AG04450 (cell line): ENCODE measurements around the gene GABPA. TPM values are rescaled to one million over a fixed set of nuclear protein-coding genes. Genes with fewer than 3 reads are reported as not detected.

Experiments used
- CTCF ChIA-PET: fragments of 300-600, 350-600 bp; formaldehyde crosslinking; extraction: SDS; loops from one replicate; lab custom pipeline; 2022; ENCODE audit warnings: antibody characterized with exemption, inconsistent platforms; lab: Charles Lee
- POLR2A ChIA-PET: fragments of 350-600 bp; formaldehyde crosslinking; extraction: SDS; loops from one replicate; lab custom pipeline; 2021; ENCODE audit warnings: antibody characterized with exemption, inconsistent platforms; lab: Yijun Ruan, JAX
- DNase-seq: peaks from one replicate; pipeline ENCODE4 v3.0.0-alpha.2; 2011; ENCODE audit warnings: low read depth, low spot score
- H3K27ac ChIP-seq: one replicate; pipeline ENCODE4 v1.5.1; 2012; ENCODE audit warnings: low read depth, low read length, control low read depth
- H3K27me3 ChIP-seq: one replicate; pipeline ENCODE4 v1.6.0; 2012; ENCODE audit warnings: low read length; ENCODE audit not compliant: control insufficient read depth, insufficient read depth
- H3K4me3 ChIP-seq: 2 replicates; pipeline ENCODE4 v1.5.1; 2011; ENCODE audit warnings: mild to moderate bottlenecking, low read depth, low read length, control low read depth
- H3K9me3 ChIP-seq: 2 replicates; pipeline ENCODE4 v1.5.1; 2012; ENCODE audit warnings: low read length; ENCODE audit not compliant: control insufficient read depth, insufficient read depth
- CTCF ChIP-seq: IDR thresholded peaks from 2 replicates; pipeline ENCODE4 v1.5.1; 2011; ENCODE audit warnings: low read depth, low read length, control low read depth, inconsistent platforms
- polyA plus RNA-seq: library from polyadenylated mRNA; depleted of rRNA; stranded (reverse); fragments of >200 nt; gene quantifications from 2 replicates; pipeline ENCODE4 v1.2.3, GENCODE V29; 2011

GABPA gene
- polyA plus RNA-seq, 1 experiment = 26.6 TPM

GRCh38 chr21:25735646-25736597, 1.1 kb downstream of the GABPA start:
- peak overlapping the region; percentile 98 for H3K4me3 ChIP-seq
- CTCF ChIA-PET = interaction anchor here (1.4 to 2.3 kb wide), 2 partner anchors 128 kb away, joined by 9 to 15 read pairs; partner anchors contain the start of gene MRPL39
- TF ChIP-seq CTCF = no peak
- peak; percentile 46 for DNase-seq
- H3K27ac ChIP-seq = peak overlapping the region; percentile 100
- no peaks in the 10 kb centered on the region; the same call in 1 of the 2 replicates for H3K9me3 ChIP-seq
- POLR2A ChIA-PET = no interaction called here
- H3K27me3 ChIP-seq = no peaks in the 10 kb centered on the region

GRCh38 chr21:25737421-25737820, 2.6 kb downstream of the GABPA start:
- CTCF ChIA-PET = interaction anchor here (1.4 kb wide), 1 partner anchor 129 kb away, joined by 9 read pairs; no protein-coding TSS in a partner anchor
- TF ChIP-seq CTCF = no peak
- POLR2A ChIA-PET = no interaction called here
- DNase-seq = no peak
- no peaks in the 10 kb centered on the region for H3K27me3 ChIP-seq
- no peak overlapping the region for H3K27ac ChIP-seq
- H3K9me3 ChIP-seq = no peaks in the 10 kb centered on the region; the same call in 1 of the 2 replicates
- H3K4me3 ChIP-seq = no peak overlapping the region

- no peak for DNase-seq
- H3K4me3 ChIP-seq = no peak overlapping the region
- no peaks in the 10 kb centered on the region for H3K9me3 ChIP-seq
- H3K27me3 ChIP-seq = no peaks in the 10 kb centered on the region
- CTCF ChIA-PET = interaction anchor here (1.0 kb wide), 1 partner anchor 135 kb away, joined by 5 read pairs; no protein-coding TSS in a partner anchor
- no peak overlapping the region for H3K27ac ChIP-seq
- POLR2A ChIA-PET = no interaction called here
- TF ChIP-seq CTCF = no peak
Measured at GRCh38 chr21:25742900-25743299, 8.1 kb downstream of the GABPA start.

- POLR2A ChIA-PET = no interaction called here
- Histone ChIP-seq H3K27me3 (no peaks in the 10 kb centered on the region), H3K9me3 (no peaks in the 10 kb centered on the region), H3K27ac (no peak overlapping the region), H3K4me3 (no peak overlapping the region)
- no peak for TF ChIP-seq CTCF
- CTCF ChIA-PET = interaction anchor here (1.0 to 1.6 kb wide), 3 partner anchors 57 to 137 kb away, joined by 3 to 5 read pairs (median 4); no protein-coding TSS in a partner anchor
- DNase-seq = no peak
Measured at GRCh38 chr21:25744854-25745253, 10.1 kb downstream of the GABPA start.

- TF ChIP-seq CTCF = no peak
- no peak overlapping the region for H3K27ac ChIP-seq
- no peak for DNase-seq
- no peaks in the 10 kb centered on the region for H3K27me3 ChIP-seq
- no peak overlapping the region for H3K4me3 ChIP-seq
- no peaks in the 10 kb centered on the region for H3K9me3 ChIP-seq
- ChIA-PET CTCF (no interaction called here), POLR2A (no interaction called here)
Measured at GRCh38 chr21:25750085-25750484, 15.3 kb downstream of the GABPA start.
